Stimulated activated CD4-positive, alpha-beta T cell treated with anti-CD3 and anti-CD28 coated beads, TNF-alpha, amount 100 ng/mL, for 4 hours (primary cell): ENCODE data around the gene CORIN.

ENCODE experiments used
- DNase-seq, 3 experiments: peaks; one replicate each; pipeline ENCODE4 v3.0.0-alpha.2; 2020; ENCODE audit warnings: low read depth in 3 of 3

The CORIN gene

GRCh38 chr4:47642985-47643760, 194.7 kb downstream of the CORIN start:
- no peak for DNase-seq

- DNase-seq = no peak
These were observed 195.6 kb downstream of the CORIN start for GRCh38 chr4:47642191-47642830.

- DNase-seq = no peak
These were observed 196.1 kb downstream of the CORIN start for GRCh38 chr4:47641755-47642154.

- no peak for DNase-seq
These were observed 197.0 kb downstream of the CORIN start for GRCh38 chr4:47640911-47641310.

GRCh38 chr4:47639531-47639930, 198.3 kb downstream of the CORIN start:
- no peak for DNase-seq

GRCh38 chr4:47631161-47631560, 206.7 kb downstream of the CORIN start:
- DNase-seq = no peak

GRCh38 chr4:47624031-47624441, 213.8 kb downstream of the CORIN start:
- DNase-seq = no peak

- no peak for DNase-seq
These were observed 216.7 kb downstream of the CORIN start for GRCh38 chr4:47621181-47621580.

- no peak for DNase-seq
These were observed 218.2 kb downstream of the CORIN start for GRCh38 chr4:47619691-47620090.

GRCh38 chr4:47617607-47618006, 220.3 kb downstream of the CORIN start:
- DNase-seq = no peak

GRCh38 chr4:47615385-47615784, 222.5 kb downstream of the CORIN start:
- no peak for DNase-seq

GRCh38 chr4:47612116-47613023, 225.5 kb downstream of the CORIN start:
- DNase-seq = no peak

GRCh38 chr4:47606482-47606881, 231.4 kb downstream of the CORIN start:
- DNase-seq = no peak

GRCh38 chr4:47598896-47599295, 239.0 kb downstream of the CORIN start:
- no peak for DNase-seq

GRCh38 chr4:47598320-47598719, 239.5 kb downstream of the CORIN start:
- no peak for DNase-seq

GRCh38 chr4:47597696-47598095, 240.2 kb downstream of the CORIN start:
- no peak for DNase-seq

- no peak for DNase-seq
These were observed 247.5 kb downstream of the CORIN start for GRCh38 chr4:47590325-47590724.

- no peak for DNase-seq
These were observed 258.6 kb downstream of the CORIN start for GRCh38 chr4:47579235-47579634.

- DNase-seq = no peak
These were observed 259.9 kb downstream of the CORIN start for GRCh38 chr4:47577779-47578553.

- DNase-seq = no peak
These were observed 264.9 kb downstream of the CORIN start for GRCh38 chr4:47572981-47573380.

- no peak for DNase-seq
These were observed 267.1 kb downstream of the CORIN start for GRCh38 chr4:47570816-47571215.

GRCh38 chr4:47567511-47567910, 270.4 kb downstream of the CORIN start:
- no peak for DNase-seq
